GM19468 (cell line): ENCODE results near the gene PHEX.

Experiments
- ATAC-seq: cut with Tn5 transposase; IDR thresholded peaks from one replicate; pipeline ENCODE4 v1.9.1; 2021; ENCODE audit warnings: mild to moderate bottlenecking, moderate library complexity, moderate number of reproducible peaks; ENCODE audit not compliant: unreplicated experiment; ENCODE audit errors: extremely low read depth

Gene PHEX

GRCh38 chrX:22095286-22095685, 63.2 kb downstream of the PHEX start:
- ATAC-seq: no peak

- ATAC-seq: no peak
These were observed 63.7 kb downstream of the PHEX start for GRCh38 chrX:22095856-22096255.

GRCh38 chrX:22097012-22097694, 65.0 kb downstream of the PHEX start:
- no peak for ATAC-seq

- no peak for ATAC-seq
These were observed 73.1 kb downstream of the PHEX start for GRCh38 chrX:22105231-22105630.

GRCh38 chrX:22105971-22106370, 73.8 kb downstream of the PHEX start:
- no peak for ATAC-seq

- no peak for ATAC-seq
These were observed 77.3 kb downstream of the PHEX start for GRCh38 chrX:22109442-22109841.

- ATAC-seq: peak; percentile 7
These were observed 78.8 kb downstream of the PHEX start for GRCh38 chrX:22110729-22111494.

GRCh38 chrX:22116605-22117546, 84.8 kb downstream of the PHEX start:
- no peak for ATAC-seq

GRCh38 chrX:22117633-22118032, 85.5 kb downstream of the PHEX start:
- ATAC-seq: no peak

GRCh38 chrX:22118161-22118830, 86.2 kb downstream of the PHEX start:
- ATAC-seq: no peak

- ATAC-seq: no peak
These were observed 89.0 kb downstream of the PHEX start for GRCh38 chrX:22121161-22121560.

- no peak for ATAC-seq
These were observed 90.4 kb downstream of the PHEX start for GRCh38 chrX:22122510-22122909.

- no peak for ATAC-seq
These were observed 92.0 kb downstream of the PHEX start for GRCh38 chrX:22124098-22124497.

GRCh38 chrX:22125481-22125880, 93.4 kb downstream of the PHEX start:
- no peak for ATAC-seq

GRCh38 chrX:22126327-22126726, 94.2 kb downstream of the PHEX start:
- no peak for ATAC-seq

DNA sequence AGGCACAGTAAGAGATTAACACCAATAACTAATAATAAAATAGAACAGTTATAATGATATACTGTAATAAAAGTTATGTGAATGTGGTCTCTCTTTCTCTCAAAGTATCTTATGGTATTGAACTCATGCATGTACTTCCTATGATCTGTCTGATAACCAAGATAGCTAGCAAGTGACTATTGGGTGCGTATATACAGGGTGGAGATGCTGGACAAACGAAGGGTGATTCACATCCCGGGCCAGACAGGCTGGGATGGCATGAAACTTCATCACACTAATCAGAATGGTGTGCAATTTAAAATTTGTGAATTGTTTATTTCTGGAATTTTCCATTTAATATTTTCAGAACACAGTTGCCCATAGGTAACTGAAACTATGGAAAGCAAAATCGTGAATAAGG, 96.8 kb downstream of the PHEX start:
- no peak for ATAC-seq

DNA sequence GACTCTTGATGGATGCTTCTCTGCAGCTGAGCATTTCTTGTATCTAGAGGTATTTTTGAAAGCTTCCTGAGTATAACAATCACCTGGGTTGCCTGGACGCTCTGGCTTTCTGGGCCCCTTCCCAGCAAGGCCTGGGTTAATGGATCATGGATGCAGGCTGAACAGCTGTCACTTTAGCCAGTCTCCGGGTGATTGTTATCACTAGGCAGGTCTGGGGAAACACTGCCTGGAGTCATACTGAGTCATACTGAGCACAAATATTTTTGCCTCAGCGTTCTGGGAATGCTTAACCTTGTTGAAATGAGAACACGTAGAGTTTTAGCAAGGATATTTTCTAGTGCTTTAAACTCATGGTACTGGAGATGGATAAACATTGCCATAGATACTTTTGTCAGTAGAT, 102.6 kb downstream of the PHEX start:
- no peak for ATAC-seq

DNA sequence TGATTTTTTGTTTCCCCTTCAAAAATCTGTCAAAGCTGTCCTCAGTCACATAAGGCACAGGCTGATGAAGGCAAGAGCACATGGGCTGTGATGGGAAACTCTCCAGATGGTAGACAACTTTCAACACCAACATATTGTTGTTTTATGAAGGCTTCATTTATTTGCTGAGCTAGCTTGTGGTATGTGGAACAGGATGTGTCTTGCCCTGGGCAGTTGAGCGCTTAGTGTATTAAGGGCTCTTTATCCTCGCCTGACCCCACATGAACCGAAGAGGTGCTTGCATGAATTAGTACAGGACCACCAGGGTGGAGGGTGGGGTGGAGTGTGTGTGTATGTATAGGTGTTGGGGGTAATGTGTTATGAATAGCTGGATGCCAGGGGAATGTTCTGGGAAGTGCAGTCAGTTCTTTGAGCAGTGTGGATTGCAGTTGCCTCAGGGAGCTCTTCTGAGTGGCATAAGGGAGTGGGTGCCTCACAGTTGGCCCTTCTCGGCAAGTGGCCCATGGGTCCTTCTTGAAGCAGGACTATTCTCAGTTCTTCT, 103.1 kb downstream of the PHEX start:
- ATAC-seq: no peak

- ATAC-seq: no peak
These were observed 104.0 kb downstream of the PHEX start for GRCh38 chrX:22135994-22136684.
